HepG2 (cell line): ENCODE measurements around the gene HARS2. TPM values are rescaled to one million over a fixed set of nuclear protein-coding genes. Genes with fewer than 3 reads are reported as not detected.

Source experiments
- AFF4 ChIP-seq: sonication (generic); formaldehyde crosslinking; IDR thresholded peaks from 2 replicates; pipeline ENCODE4 v1.4.0; 2020; ENCODE audit warnings: missing genetic modification reagents
- CSRNP1 ChIP-seq: sonication (generic); formaldehyde crosslinking; IDR thresholded peaks from 2 replicates; pipeline ENCODE4 v1.8.1; 2023; ENCODE audit warnings: mild to moderate bottlenecking, missing genetic modification reagents
- KAT7 ChIP-seq: IDR thresholded peaks from 2 replicates; pipeline ENCODE4 v1.6.1; 2018; ENCODE audit warnings: borderline replicate concordance, missing compliant biosample characterization
- NONO ChIP-seq, 2 experiments: fragments of 450-650 bp in 1 of 2; sonication (generic) in 1 of 2; formaldehyde crosslinking in 1 of 2; IDR thresholded peaks in 1 of 2; conservative IDR thresholded peaks in 1 of 2; 2 replicates each; pipeline versions ENCODE4 v1.6.1 to v1.8.0; 2017 to 2022; ENCODE audit warnings: mild to moderate bottlenecking in 1 of 2, missing genetic modification reagents in 1 of 2, moderate library complexity in 1 of 2
- SOX6 ChIP-seq, 2 experiments: fragments of 450-650 bp in 1 of 2; sonication (generic) in 1 of 2; formaldehyde crosslinking in 1 of 2; IDR thresholded peaks; 2 replicates each; pipeline versions ENCODE4 v1.4.0 to v1.6.1; 2017 to 2020; ENCODE audit warnings: antibody characterized with exemption in 1 of 2, mild to moderate bottlenecking in 1 of 2, missing genetic modification reagents in 1 of 2
- SRY ChIP-seq: sonication (generic); formaldehyde crosslinking; IDR thresholded peaks from 2 replicates; pipeline ENCODE4 v1.8.0; 2022; ENCODE audit warnings: mild to moderate bottlenecking, missing genetic modification reagents
- TFAP4 ChIP-seq: sonication (generic); IDR thresholded peaks from 2 replicates; pipeline ENCODE4 v1.6.1; 2016; ENCODE audit warnings: low read depth, borderline replicate concordance
- THYN1 ChIP-seq: sonication (generic); formaldehyde crosslinking; IDR thresholded peaks from 2 replicates; pipeline ENCODE4 v1.8.1; 2023; ENCODE audit warnings: low read depth, mild to moderate bottlenecking, moderate library complexity, missing genetic modification reagents, borderline replicate concordance
- XRCC5 ChIP-seq: fragments of 200-400 bp; formaldehyde crosslinking; optimal IDR thresholded peaks from 2 replicates; pipeline ENCODE3; 2017; ENCODE audit warnings: mild to moderate bottlenecking, low read length
- ZBTB25 ChIP-seq: IDR thresholded peaks from 2 replicates; pipeline ENCODE4 v1.6.1; 2018; ENCODE audit warnings: missing genetic modification reagents
- ZNF136 ChIP-seq: sonication (generic); formaldehyde crosslinking; IDR thresholded peaks from 2 replicates; pipeline ENCODE4 v1.8.1; 2022; ENCODE audit warnings: low read depth, mild to moderate bottlenecking, moderate library complexity, missing genetic modification reagents
- ZNF160 ChIP-seq: sonication (generic); formaldehyde crosslinking; IDR thresholded peaks from 2 replicates; pipeline ENCODE4 v1.8.0; 2022; ENCODE audit warnings: mild to moderate bottlenecking, inconsistent platforms, missing genetic modification reagents
- ZNF180 ChIP-seq: sonication (generic); formaldehyde crosslinking; IDR thresholded peaks from 2 replicates; pipeline ENCODE4 v1.4.0; 2020; ENCODE audit warnings: low read depth, missing genetic modification reagents, borderline replicate concordance
- ZNF337 ChIP-seq: sonication (generic); formaldehyde crosslinking; IDR thresholded peaks from 2 replicates; pipeline ENCODE4 v1.5.1; 2020; ENCODE audit warnings: missing genetic modification reagents, low read depth, mild to moderate bottlenecking, borderline replicate concordance
- ZNF564 ChIP-seq: sonication (generic); formaldehyde crosslinking; IDR thresholded peaks from 2 replicates; pipeline ENCODE4 v1.8.1; 2023; ENCODE audit warnings: mild to moderate bottlenecking, missing genetic modification reagents
- ZNF605 ChIP-seq: sonication (generic); formaldehyde crosslinking; IDR thresholded peaks from 2 replicates; pipeline ENCODE4 v1.8.0; 2022; ENCODE audit warnings: mild to moderate bottlenecking, missing genetic modification reagents
- ZNF788 ChIP-seq: sonication (generic); formaldehyde crosslinking; IDR thresholded peaks from 2 replicates; pipeline ENCODE4 v1.5.0; 2020; ENCODE audit warnings: mild to moderate bottlenecking, missing genetic modification reagents, borderline replicate concordance
- ZSCAN22 ChIP-seq: sonication (generic); formaldehyde crosslinking; IDR thresholded peaks from 2 replicates; pipeline ENCODE4 v1.4.0; 2020; ENCODE audit warnings: mild to moderate bottlenecking, missing genetic modification reagents
- polyA plus RNA-seq, 8 experiments: library from polyadenylated mRNA; depleted of rRNA in 3 of 8; stranded (reverse) in 7 of 8; unstranded in 1 of 8; fragments of >200 nt; fragmentation: Illumina TruSeq in 4 of 8; extraction: Trizol in 4 of 8; gene quantifications; 2 replicates each; pipeline versions ENCODE4 v1.2.1 to v1.2.3, GENCODE V29; 2011 to 2016; ENCODE audit warnings: low read depth in 4 of 8, missing spikeins in 1 of 8, mixed read lengths in 1 of 8; ENCODE audit not compliant: insufficient read depth in 1 of 8
- total RNA-seq, 5 experiments: library from RNA; depleted of rRNA; stranded (reverse); fragments of >200 nt; fragmentation: Illumina TruSeq; extraction: Trizol; gene quantifications; 2 replicates each; pipeline ENCODE4 v1.2.3, GENCODE V29; 2016; ENCODE audit warnings: low read depth in 1 of 5

Gene HARS2
- total and polyA plus RNA-seq, 2 of the 13 experiments (the other 11 are each of a cell fraction or from before 2014, with no cell fraction given), result 17.9 to 25.8 TPM

- 0 out of 2 replicates have a peak, but pooled peaks have one; percentile 69 for TF ChIP-seq ZNF564 (CRISPR knock-in tag)
- TF ChIP-seq NONO (IDR thresholded peaks at IDR 0.05), result no peak
- TF ChIP-seq NONO (CRISPR knock-in tag; conservative IDR thresholded peaks at IDR 0.05), result peak; percentile 81
- TF ChIP-seq XRCC5, result peak; percentile 68
- 0 out of 2 replicates have a peak, but pooled peaks have one; percentile 34 for TF ChIP-seq KAT7
- peak; percentile 48; the same call in 1 of the 2 replicates for TF ChIP-seq ZBTB25 (CRISPR knock-in tag)
- peak; percentile 90 for TF ChIP-seq ZNF788 (CRISPR knock-in tag)
- TF ChIP-seq ZNF180 (CRISPR knock-in tag), result no peak
- peak; percentile 21 for TF ChIP-seq CSRNP1 (CRISPR knock-in tag)
- peak; percentile 34 for TF ChIP-seq TFAP4
- TF ChIP-seq SOX6 (IDR thresholded peaks at IDR 0.05), result no peak
- TF ChIP-seq SOX6 (CRISPR knock-in tag; IDR thresholded peaks at IDR 0.05), result peak; percentile 60; the same call in 1 of the 2 replicates
- no peak for TF ChIP-seq ZNF337 (CRISPR knock-in tag)
- no peak for TF ChIP-seq AFF4 (CRISPR knock-in tag)
- TF ChIP-seq ZNF160, result 0 out of 2 replicates have a peak, but pooled peaks have one; percentile 51
- TF ChIP-seq ZNF136, result peak; percentile 42; the same call in 1 of the 2 replicates
- TF ChIP-seq SRY (CRISPR knock-in tag), result no peak; the same call in 1 of the 2 replicates
- TF ChIP-seq ZNF605 (CRISPR knock-in tag), result peak; percentile 63; the same call in 1 of the 2 replicates
- no peak for TF ChIP-seq THYN1
- TF ChIP-seq ZSCAN22 (CRISPR knock-in tag), result no peak
Measured at GRCh38 chr5:140664359-140665119, 26.7 kb upstream of the HARS2 start, which contains the start of gene WDR55 (continued).
